Keratinocyte (primary cell): Measurements from ENCODE around the gene FAM163A. TPM values are rescaled to one million over a fixed set of nuclear protein-coding genes. Genes with fewer than 3 reads are reported as not detected.

Experiments
- DNase-seq: peaks from one replicate; pipeline ENCODE4 v3.0.0-alpha.2; 2011; ENCODE audit warnings: low read depth, missing footprints, low spot score
- FAIRE-seq: peaks from 2 replicates; lab custom pipeline; 2011; peaks lifted over from hg19 to GRCh38; lab: Jason Lieb, UNC
- H2AFZ ChIP-seq: 2 replicates; pipeline ENCODE4 v1.6.0; 2012; ENCODE audit warnings: low read length, control low read depth, inconsistent platforms; ENCODE audit not compliant: control insufficient read depth
- H3K27ac ChIP-seq: 2 replicates; pipeline ENCODE4 v1.5.1; 2011; ENCODE audit warnings: low read length; ENCODE audit not compliant: control insufficient read depth, insufficient read depth
- H3K27me3 ChIP-seq: 3 replicates; pipeline ENCODE4 v1.6.0; 2011; ENCODE audit warnings: low read length; ENCODE audit not compliant: control insufficient read depth, insufficient read depth; ENCODE audit errors: extremely low read depth
- H3K36me3 ChIP-seq, 2 experiments: 2 replicates in 1 of 2; 3 replicates in 1 of 2; pipeline ENCODE4 v1.5.1; 2011; ENCODE audit warnings: low read length in 2 of 2, mild to moderate bottlenecking in 1 of 2; ENCODE audit not compliant: control insufficient read depth in 2 of 2, insufficient read depth in 2 of 2; ENCODE audit errors: extremely low read depth in 1 of 2
- H3K4me1 ChIP-seq: 3 replicates; pipeline ENCODE4 v1.5.1; 2011; ENCODE audit warnings: low read length; ENCODE audit not compliant: control insufficient read depth, insufficient read depth; ENCODE audit errors: extremely low read depth
- H3K4me2 ChIP-seq: 3 replicates; pipeline ENCODE4 v1.6.0; 2011; ENCODE audit warnings: low read depth, low read length; ENCODE audit not compliant: control insufficient read depth, insufficient read depth; ENCODE audit errors: extremely low read depth
- H3K4me3 ChIP-seq, 3 experiments: fragments of 200-600 bp in 1 of 3; sonication (generic) in 1 of 3; 2 replicates in 2 of 3; 3 replicates in 1 of 3; pipeline ENCODE4 v1.5.1; 2011 to 2016; ENCODE audit warnings: low read length in 3 of 3, mild to moderate bottlenecking in 3 of 3, control low read depth in 2 of 3, inconsistent platforms in 1 of 3, low read depth in 1 of 3, mixed read lengths in 1 of 3, mixed run types in 1 of 3, moderate library complexity in 1 of 3; ENCODE audit not compliant: control insufficient read depth in 2 of 3, insufficient read depth in 2 of 3; ENCODE audit errors: extremely low read depth in 1 of 3
- H3K79me2 ChIP-seq: 2 replicates; pipeline ENCODE4 v1.6.0; 2012; ENCODE audit warnings: low read length; ENCODE audit not compliant: control insufficient read depth, insufficient read depth
- H3K9ac ChIP-seq: 3 replicates; pipeline ENCODE4 v1.6.0; 2011; ENCODE audit warnings: low read length; ENCODE audit not compliant: control insufficient read depth, insufficient read depth; ENCODE audit errors: extremely low read depth
- H3K9me1 ChIP-seq: 3 replicates; pipeline ENCODE4 v1.6.0; 2011; ENCODE audit warnings: low read length; ENCODE audit not compliant: control insufficient read depth, insufficient read depth; ENCODE audit errors: extremely low read depth
- H3K9me3 ChIP-seq: 2 replicates; pipeline ENCODE4 v1.5.1; 2012; ENCODE audit warnings: low read depth, low read length; ENCODE audit not compliant: control insufficient read depth
- H4K20me1 ChIP-seq: 3 replicates; pipeline ENCODE4 v1.6.0; 2011; ENCODE audit warnings: low read length; ENCODE audit not compliant: control insufficient read depth, insufficient read depth; ENCODE audit errors: extremely low read depth
- CTCF ChIP-seq, 3 experiments: IDR thresholded peaks in 1 of 3; conservative IDR thresholded peaks in 1 of 3; optimal IDR thresholded peaks in 1 of 3; 2 replicates in 2 of 3; 3 replicates in 1 of 3; pipeline versions ENCODE3 to v1.5.1; 2011; ENCODE audit warnings: low read length in 3 of 3, mild to moderate bottlenecking in 3 of 3, moderate library complexity in 2 of 3, control low read depth in 1 of 3, inconsistent platforms in 1 of 3; ENCODE audit not compliant: insufficient read depth in 2 of 3; ENCODE audit errors: extremely low read depth in 1 of 3
- EZH2 ChIP-seq: IDR thresholded peaks from one replicate; pipeline ENCODE4 v1.6.1; 2012; ENCODE audit warnings: inconsistent platforms, mild to moderate bottlenecking, low read length, moderate library complexity
- dilution Hi-C: fragments of 300-500 bp; cut with MboI; formaldehyde crosslinking; loops from one replicate; pipeline ENCODE4 v1.7.0; 2020; ENCODE audit warnings: low sequenced_read_pairs; ENCODE audit not compliant: extremely low pct_ligation_motif_present
- polyA plus RNA-seq, 5 experiments: library from polyadenylated mRNA; depleted of rRNA in 3 of 5; stranded (reverse) in 3 of 5; stranded (forward) in 1 of 5; unstranded in 1 of 5; fragments of >200 nt; gene quantifications; 1 replicate in 1 of 5; 2 replicates in 3 of 5; 3 replicates in 1 of 5; pipeline versions ENCODE4 v1.2.1 to v1.2.3, GENCODE V29; 2011 to 2012; ENCODE audit warnings: missing spikeins in 2 of 5, low read depth in 1 of 5, low replicate concordance in 1 of 5

FAM163A gene
- polyA plus RNA-seq, 1 donor (not counting 4 experiments of a cell fraction or from before 2014, with no cell fraction given) = not detected

GRCh38 chr1:179820226-179820970 lies 77.3 kb downstream of the FAM163A start:
- DNase-seq (no peak), FAIRE-seq (no peak)
- no peak overlapping the region for H2AFZ ChIP-seq
- H3K36me3 ChIP-seq = no peaks in the 10 kb centered on the region
- TF ChIP-seq CTCF (optimal IDR thresholded peaks at IDR 0.05 in 1 of 3, IDR thresholded peaks at IDR 0.05 in 1 of 3, conservative IDR thresholded peaks at IDR 0.05 in 1 of 3; ENCODE audit: extremely low read depth in 1 of 3, insufficient read depth in 2 of 3, low read length in 3 of 3) = no peak
- TF ChIP-seq EZH2 = no peak
- no peak overlapping the region for H3K4me3 ChIP-seq
- peaks cover under 1% of the 10 kb centered on the region for H3K4me1 ChIP-seq
- no peaks in the 10 kb centered on the region for H3K9me1 ChIP-seq
- no peak overlapping the region for H3K27ac ChIP-seq
- no peaks in the 10 kb centered on the region for H3K9me3 ChIP-seq
- H3K27me3 ChIP-seq = peaks cover 24% of the 10 kb centered on the region
- H4K20me1 ChIP-seq = no peaks in the 10 kb centered on the region
- dilution Hi-C loops = loop anchor here (25.0 kb wide), 1 partner anchor 108 kb away; no protein-coding TSS in a partner anchor
- no peak overlapping the region for H3K9ac ChIP-seq
- H3K79me2 ChIP-seq = no peaks in the 10 kb centered on the region
- H3K4me2 ChIP-seq = no peak overlapping the region

- Histone ChIP-seq H3K27me3 (peaks cover 14% of the 10 kb centered on the region), H3K79me2 (no peaks in the 10 kb centered on the region), H4K20me1 (no peaks in the 10 kb centered on the region), H3K4me3 (no peak overlapping the region), H2AFZ (no peak overlapping the region), H3K4me1 (no peaks in the 10 kb centered on the region), H3K36me3 (no peaks in the 10 kb centered on the region), H3K27ac (no peak overlapping the region), H3K4me2 (no peak overlapping the region), H3K9me1 (no peaks in the 10 kb centered on the region), H3K9me3 (no peaks in the 10 kb centered on the region), H3K9ac (no peak overlapping the region)
- DNase-seq (no peak), FAIRE-seq (no peak)
- TF ChIP-seq CTCF (optimal IDR thresholded peaks at IDR 0.05 in 1 of 3, IDR thresholded peaks at IDR 0.05 in 1 of 3, conservative IDR thresholded peaks at IDR 0.05 in 1 of 3; ENCODE audit: extremely low read depth in 1 of 3, insufficient read depth in 2 of 3, low read length in 3 of 3) (no peak), EZH2 (no peak)
- dilution Hi-C loops = loop anchor here (25.0 kb wide), 1 partner anchor 109 kb away; no protein-coding TSS in a partner anchor
Observed at GRCh38 chr1:179821524-179821923, 78.4 kb downstream of the FAM163A start.
